Nephron progenitor cell (in vitro differentiated cells): Measurements from ENCODE around the gene ITGB2.

Experiments
- DNase-seq: peaks from one replicate; pipeline ENCODE4 v3.0.0; 2021
- H3K27ac Mint-ChIP-seq: 2 replicates; pipeline ENCODE4 v1.8.0; 2021; ENCODE audit warnings: mild to moderate bottlenecking, moderate library complexity, mixed read lengths
- H3K27me3 Mint-ChIP-seq: 2 replicates; pipeline ENCODE4 v1.8.0; 2021; ENCODE audit warnings: mild to moderate bottlenecking, low read depth, mixed read lengths; ENCODE audit not compliant: poor library complexity
- H3K36me3 Mint-ChIP-seq: 2 replicates; pipeline ENCODE4 v1.8.0; 2021; ENCODE audit warnings: low read depth, mixed read lengths
- H3K4me1 Mint-ChIP-seq: 2 replicates; pipeline ENCODE4 v1.8.0; 2021; ENCODE audit warnings: mixed read lengths
- H3K4me3 Mint-ChIP-seq: 2 replicates; pipeline ENCODE4 v1.8.0; 2021; ENCODE audit warnings: mild to moderate bottlenecking, moderate library complexity, mixed read lengths
- H3K9me3 Mint-ChIP-seq: 2 replicates; pipeline ENCODE4 v1.8.0; 2021; ENCODE audit warnings: mild to moderate bottlenecking, moderate library complexity, mixed read lengths
- TF ChIP-seq, protein P1 (sequence below): fragments of 200-600 bp; sonication (generic); IDR thresholded peaks from 2 replicates; pipeline ENCODE4 v1.5.0; 2021; ENCODE audit warnings: antibody characterized with exemption

Gene ITGB2

GRCh38 chr21:44939532-44940115, 18.9 kb upstream of the ITGB2 start, which contains the start of gene SLX9:
Gene SLX9, plus strand, starts transcription at chr21:44940029. Its CDS starts 29 bp downstream, at chr21:44940058.
- peaks cover 18% of the 10 kb centered on the region for H3K27me3 Mint-ChIP-seq
- H3K9me3 Mint-ChIP-seq, result no peaks in the 10 kb centered on the region
- peak within 1 kb of the TSS; percentile 51 for H3K27ac Mint-ChIP-seq
- DNase-seq, result peak; percentile 81
- TF ChIP-seq, protein P1, sequence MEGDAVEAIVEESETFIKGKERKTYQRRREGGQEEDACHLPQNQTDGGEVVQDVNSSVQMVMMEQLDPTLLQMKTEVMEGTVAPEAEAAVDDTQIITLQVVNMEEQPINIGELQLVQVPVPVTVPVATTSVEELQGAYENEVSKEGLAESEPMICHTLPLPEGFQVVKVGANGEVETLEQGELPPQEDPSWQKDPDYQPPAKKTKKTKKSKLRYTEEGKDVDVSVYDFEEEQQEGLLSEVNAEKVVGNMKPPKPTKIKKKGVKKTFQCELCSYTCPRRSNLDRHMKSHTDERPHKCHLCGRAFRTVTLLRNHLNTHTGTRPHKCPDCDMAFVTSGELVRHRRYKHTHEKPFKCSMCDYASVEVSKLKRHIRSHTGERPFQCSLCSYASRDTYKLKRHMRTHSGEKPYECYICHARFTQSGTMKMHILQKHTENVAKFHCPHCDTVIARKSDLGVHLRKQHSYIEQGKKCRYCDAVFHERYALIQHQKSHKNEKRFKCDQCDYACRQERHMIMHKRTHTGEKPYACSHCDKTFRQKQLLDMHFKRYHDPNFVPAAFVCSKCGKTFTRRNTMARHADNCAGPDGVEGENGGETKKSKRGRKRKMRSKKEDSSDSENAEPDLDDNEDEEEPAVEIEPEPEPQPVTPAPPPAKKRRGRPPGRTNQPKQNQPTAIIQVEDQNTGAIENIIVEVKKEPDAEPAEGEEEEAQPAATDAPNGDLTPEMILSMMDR, result no peak
- peaks cover 12% of the 10 kb centered on the region for H3K36me3 Mint-ChIP-seq
- H3K4me1 Mint-ChIP-seq, result peaks cover 29% of the 10 kb centered on the region
- H3K4me3 Mint-ChIP-seq, result peak within 1 kb of the TSS; percentile 93

DNA sequence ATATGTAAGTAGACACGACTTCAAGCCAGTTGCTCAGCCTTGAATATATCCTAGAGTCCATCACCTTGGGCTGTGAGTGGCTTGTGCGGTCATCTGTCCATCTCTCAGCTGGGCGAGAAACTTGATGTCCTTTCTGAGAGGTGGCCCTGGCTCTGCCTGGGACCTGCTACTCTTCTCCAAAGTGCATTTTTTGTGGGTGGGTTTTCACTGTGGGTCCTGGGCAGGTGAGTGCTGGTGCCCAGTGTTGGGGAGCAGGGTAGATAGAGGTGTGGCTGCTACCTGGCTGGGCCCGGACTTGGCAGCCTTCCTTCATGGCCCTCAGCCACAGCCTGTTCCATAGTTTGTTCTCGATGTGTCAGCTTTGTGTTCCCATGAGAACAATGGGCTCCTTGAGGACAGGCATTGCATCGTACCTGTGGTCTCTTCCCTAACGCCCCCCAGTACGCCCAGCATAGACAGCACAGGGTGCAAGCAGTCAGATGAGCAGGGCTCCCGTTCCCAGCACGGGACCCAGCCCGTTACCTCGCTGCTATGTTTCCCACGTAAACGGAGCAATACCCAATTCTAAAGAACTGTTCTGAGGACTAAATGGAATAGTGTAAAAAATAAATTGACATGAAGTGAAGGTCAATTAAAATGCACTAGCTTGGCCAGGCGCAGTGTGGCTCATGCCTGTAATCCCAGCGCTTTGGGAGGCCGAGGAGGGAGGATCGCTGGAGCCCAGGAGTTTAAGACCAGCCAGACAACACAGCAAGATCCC, 18.3 kb upstream of the ITGB2 start:
- Mint-ChIP-seq H3K4me3 (peak overlapping the region; percentile 88), H3K9me3 (no peaks in the 10 kb centered on the region), H3K4me1 (peaks cover 29% of the 10 kb centered on the region), H3K36me3 (peaks cover 5% of the 10 kb centered on the region), H3K27me3 (peaks cover 25% of the 10 kb centered on the region), H3K27ac (peak overlapping the region; percentile 51)
- TF ChIP-seq, protein P1, result no peak
- no peak for DNase-seq

- H3K27ac Mint-ChIP-seq, result no peak overlapping the region
- H3K36me3 Mint-ChIP-seq, result no peaks in the 10 kb centered on the region
Observed at GRCh38 chr21:44935533-44935927, 14.8 kb upstream of the ITGB2 start.

GRCh38 chr21:44934797-44935532, 14.3 kb upstream of the ITGB2 start:
- peaks cover 58% of the 10 kb centered on the region for H3K27me3 Mint-ChIP-seq
- H3K4me3 Mint-ChIP-seq, result no peak overlapping the region
- no peaks in the 10 kb centered on the region for H3K9me3 Mint-ChIP-seq
- DNase-seq, result no peak
- peaks cover 14% of the 10 kb centered on the region for H3K4me1 Mint-ChIP-seq
- TF ChIP-seq, protein P1, result no peak
- no peaks in the 10 kb centered on the region for H3K36me3 Mint-ChIP-seq
- H3K27ac Mint-ChIP-seq, result no peak overlapping the region

More at GRCh38 chr21:44935533-44935927, 14.8 kb upstream of the ITGB2 start:
- Mint-ChIP-seq H3K4me3 (no peak overlapping the region), H3K4me1 (peaks cover 17% of the 10 kb centered on the region), H3K9me3 (no peaks in the 10 kb centered on the region), H3K27me3 (peaks cover 55% of the 10 kb centered on the region)
- TF ChIP-seq, protein P1, result no peak
- DNase-seq, result no peak

GRCh38 chr21:44934276-44934675, 13.6 kb upstream of the ITGB2 start:
- Mint-ChIP-seq H3K27ac (no peak overlapping the region), H3K27me3 (peaks cover 65% of the 10 kb centered on the region), H3K9me3 (peaks cover 4% of the 10 kb centered on the region), H3K36me3 (no peaks in the 10 kb centered on the region), H3K4me1 (peaks cover 19% of the 10 kb centered on the region), H3K4me3 (no peak overlapping the region)
- TF ChIP-seq, protein P1, result no peak
- no peak for DNase-seq
